HG02642 (cell line): ENCODE results near the gene MATCAP1.

Experiments
- ATAC-seq: cut with Tn5 transposase; IDR thresholded peaks from one replicate; pipeline ENCODE4 v1.9.1; 2021; ENCODE audit warnings: mild to moderate bottlenecking; ENCODE audit not compliant: unreplicated experiment, poor library complexity

Gene MATCAP1

GRCh38 chr16:67191995-67192681 lies 8.4 kb upstream of the MATCAP1 start, which contains the start of gene E2F4:
TSS of gene E2F4 (plus strand) at chr16:67192155. CDS start at chr16:67192228, 73 bp downstream.
- peak; percentile 90 for ATAC-seq

DNA sequence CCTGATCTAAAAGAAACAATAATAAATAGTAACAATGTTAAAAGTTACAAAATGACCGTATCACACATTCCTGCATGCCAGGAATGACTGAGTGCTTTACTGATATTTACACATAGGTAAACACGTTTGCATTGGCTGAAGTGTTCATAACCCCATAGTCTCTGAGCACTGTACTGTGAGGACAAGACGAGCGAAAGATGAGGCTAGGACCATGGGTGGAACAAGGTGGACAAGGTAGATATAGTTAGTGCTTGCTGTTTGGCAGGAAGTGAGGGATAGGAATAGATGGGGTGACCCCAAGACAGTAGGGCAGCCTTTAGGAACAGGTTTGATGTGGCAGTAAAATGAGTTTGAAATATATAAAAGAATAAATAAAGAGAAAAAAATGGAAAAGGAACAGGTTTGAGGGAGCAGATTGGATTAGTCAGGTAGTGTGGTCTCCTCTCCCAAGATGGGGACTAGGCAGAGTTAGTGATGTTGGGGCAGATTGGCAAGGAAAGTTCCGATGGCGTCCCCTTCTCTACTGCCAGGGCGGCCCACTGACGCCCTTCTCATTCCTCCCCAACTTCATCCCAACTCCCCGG lies 7.7 kb upstream of the MATCAP1 start:
- ATAC-seq, result no peak

DNA sequence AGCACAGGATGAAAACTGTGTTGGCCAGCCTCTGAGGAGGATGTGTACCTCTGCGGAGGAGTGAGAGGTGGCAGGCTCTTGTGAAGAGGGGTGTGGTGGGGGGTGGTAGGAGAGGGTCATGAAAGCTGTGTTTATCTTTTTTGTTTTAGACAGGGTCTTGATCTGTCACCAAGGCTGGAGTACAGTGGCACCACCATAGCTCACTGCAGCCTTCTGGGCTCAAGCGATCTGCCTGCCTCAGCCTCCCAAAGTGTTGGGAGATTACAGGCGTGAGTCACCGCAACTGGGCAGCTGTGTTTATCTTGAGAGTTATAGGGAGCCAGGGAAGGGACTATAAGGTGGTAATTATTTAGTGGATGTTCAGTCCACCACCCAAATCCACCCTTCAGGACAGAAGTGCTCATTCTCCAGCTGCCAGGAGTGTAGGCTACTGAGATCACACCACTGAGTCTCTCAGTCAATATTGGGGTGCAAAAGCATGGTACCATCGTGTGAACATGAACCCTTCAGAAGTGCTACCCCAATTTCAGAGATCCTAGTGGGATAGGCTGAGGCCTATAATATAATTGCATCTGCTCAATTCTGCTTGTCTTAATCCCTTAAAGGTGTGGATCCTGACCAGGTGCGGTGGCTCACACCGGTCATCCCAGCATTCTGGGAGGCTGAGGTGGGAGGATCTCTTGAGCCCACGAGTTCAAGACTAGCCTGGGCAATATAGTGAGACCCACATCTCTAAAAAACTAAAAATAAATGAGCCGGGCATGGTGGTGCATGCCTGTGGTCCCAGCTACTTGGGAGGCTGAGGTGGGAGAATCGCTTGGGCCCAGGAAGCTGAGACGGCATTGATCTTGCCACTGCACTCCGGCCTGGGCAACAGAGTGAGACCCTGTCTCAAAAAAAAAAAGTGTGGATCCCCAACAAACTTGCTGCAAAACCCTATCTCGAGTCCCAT lies 7.0 kb upstream of the MATCAP1 start:
- no peak for ATAC-seq

DNA sequence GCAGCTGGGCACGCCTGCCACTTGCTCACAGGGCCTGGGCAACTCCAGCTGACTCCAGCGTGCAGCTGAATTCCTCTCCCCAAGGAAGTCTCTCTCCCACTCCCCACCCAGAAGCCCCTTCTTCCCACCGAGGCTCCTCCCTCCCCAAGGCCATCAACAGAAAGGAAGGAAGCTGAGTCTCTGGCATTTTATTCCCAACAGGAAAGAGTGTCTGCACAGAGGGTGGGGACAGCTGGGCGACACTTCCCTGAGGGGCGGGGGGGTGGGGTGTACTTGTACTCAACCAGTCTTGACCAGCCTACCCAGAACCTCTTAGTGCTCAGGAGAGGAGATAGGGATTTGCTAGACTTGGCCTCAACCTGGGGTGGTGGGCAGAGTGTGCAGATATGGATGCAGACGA lies 6.3 kb upstream of the MATCAP1 start, which contains the start of gene EXOC3L1:
Gene EXOC3L1 (minus strand): TSS at position 96 of the 400 bp plus-strand sequence. CDS start 460 bp downstream, outside the sequence.
- ATAC-seq, result no peak

DNA sequence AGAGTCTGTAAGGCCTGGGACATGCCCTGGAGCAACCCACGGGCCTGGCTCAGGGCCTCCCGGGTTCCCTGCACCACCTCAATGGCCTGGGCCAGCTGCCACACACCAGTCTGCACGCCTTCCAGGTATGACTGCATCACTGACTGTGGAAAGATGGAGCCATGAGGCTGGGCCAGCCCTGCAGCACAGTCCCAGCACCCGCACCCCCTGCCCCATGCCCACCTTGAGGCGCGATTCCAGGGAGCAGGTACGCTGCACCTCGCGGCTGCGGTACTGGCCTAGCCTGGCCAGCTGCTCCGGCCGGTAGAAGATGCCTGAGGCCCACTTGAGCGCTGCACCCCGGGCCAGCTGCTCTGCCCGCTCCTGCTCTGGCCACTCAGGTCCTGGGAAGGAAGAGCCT lies 5.0 kb upstream of the MATCAP1 start:
- ATAC-seq, result no peak

DNA sequence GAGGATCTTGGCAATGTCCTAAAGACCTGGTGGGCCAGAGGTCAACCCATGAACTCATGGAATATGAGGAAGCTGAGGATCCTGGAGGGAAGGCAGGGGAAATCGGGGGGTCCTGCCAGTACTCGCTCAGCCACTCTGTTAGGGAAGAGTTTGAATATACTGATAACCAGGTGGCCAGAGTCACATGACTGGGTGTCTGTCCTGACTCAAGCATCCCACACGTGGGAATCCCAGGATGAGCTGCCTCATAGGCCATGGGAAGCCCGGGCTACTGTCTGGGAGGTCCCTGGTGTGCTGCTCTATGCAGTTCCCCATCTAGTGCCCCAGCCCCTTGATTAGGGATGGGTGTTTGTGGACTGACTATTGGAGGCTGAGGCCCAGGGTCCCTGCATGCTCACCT lies 4.6 kb upstream of the MATCAP1 start:
- ATAC-seq, result no peak

DNA sequence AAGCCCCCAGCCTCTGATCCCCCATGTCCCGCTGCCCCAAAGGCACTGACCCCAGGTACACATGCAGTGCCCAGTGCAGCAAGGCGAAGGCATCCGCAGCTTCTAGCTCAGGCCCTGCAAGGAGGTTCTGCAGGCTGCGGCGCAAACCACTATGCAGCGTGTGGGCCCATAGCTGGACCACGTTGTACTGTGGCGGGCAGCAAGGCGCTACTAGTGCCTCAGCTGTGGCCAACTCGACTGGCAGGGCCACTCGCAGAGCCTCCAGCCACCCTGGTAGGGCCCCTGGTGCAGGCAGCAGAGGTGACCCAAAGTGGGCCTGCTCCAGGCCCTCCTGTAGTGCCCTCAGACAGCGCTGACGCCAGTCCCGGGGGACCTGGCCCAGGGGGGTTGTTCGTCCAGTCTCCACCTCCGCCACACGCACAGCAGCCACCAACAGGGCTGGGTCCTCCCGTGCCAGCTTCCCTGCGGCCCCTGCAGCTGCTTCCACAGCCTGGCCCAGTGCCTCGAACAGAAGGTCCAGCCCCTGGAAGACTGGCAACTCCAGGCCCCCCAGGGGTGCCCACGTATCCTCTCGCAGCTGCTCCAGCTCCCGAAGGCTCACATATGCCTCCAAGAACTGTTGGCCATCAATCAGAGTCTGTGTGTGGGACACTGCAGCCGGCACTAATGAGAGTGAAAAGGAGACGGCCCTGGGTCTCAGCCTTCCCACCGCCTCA lies 3.6 kb upstream of the MATCAP1 start:
- ATAC-seq, result no peak

DNA sequence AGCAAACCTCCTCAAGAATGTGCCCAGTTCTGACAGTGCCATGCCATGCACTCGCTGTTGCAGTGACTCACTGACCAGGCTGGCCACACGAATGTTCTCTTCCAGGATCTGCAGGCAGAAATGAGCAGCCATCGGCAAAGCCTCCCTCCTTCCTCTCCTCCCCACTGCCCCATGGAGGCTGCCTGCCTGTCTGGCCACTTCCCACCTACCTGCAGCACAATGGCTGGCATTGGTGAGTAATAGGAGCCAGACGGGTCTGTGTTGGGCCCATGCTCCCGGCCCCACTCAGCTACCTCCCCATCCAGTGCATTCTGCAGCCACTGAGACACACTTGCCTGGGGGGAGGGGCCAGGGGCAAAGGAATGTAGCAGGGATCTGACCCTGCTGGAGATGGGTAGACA lies 2.8 kb upstream of the MATCAP1 start:
- no peak for ATAC-seq

GRCh38 chr16:67185651-67186134 lies 1.9 kb upstream of the MATCAP1 start:
- ATAC-seq, result no peak

DNA sequence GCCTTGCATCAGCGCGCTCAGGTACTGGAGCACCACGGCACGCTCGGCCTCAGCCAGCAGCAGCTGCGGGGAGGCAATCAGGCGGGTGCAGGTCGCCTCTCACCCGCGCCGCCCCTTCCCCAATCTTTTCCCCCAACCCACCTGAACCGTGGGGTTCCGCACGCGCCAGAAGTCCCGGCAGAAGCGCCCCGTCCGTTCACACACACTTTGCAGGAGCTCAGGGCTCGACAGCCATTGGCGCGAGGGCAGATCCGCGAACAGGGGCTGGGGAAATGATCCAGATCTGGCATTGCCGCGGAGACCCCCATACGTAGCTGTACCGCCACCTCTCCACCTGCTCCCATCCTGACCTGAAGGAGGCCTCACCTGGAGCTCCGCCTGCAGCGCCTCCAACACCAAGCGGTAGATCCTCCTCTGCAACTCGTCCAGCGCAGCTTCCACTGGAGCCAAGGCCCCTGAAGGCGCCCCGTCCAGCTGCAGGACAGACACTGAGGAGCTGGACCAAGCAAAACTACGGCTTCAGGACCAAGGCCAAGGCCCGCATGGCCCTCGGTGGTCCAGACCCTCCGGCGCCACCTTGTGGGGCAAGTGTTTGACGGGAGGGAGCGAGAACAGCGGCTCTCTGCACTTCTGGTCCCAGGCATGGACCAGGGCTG lies 1.4 kb upstream of the MATCAP1 start:
- ATAC-seq, result no peak

- ATAC-seq, result peak; percentile 9
Measured at GRCh38 chr16:67184453-67184994, 761 bp upstream of the MATCAP1 start.

GRCh38 chr16:67183284-67183626 lies 508 bp downstream of the MATCAP1 start:
- no peak for ATAC-seq

GRCh38 chr16:67182288-67182687 lies 1.5 kb downstream of the MATCAP1 start:
- ATAC-seq, result no peak

- ATAC-seq, result no peak
Measured at GRCh38 chr16:67181346-67181745, 2.4 kb downstream of the MATCAP1 start.

DNA sequence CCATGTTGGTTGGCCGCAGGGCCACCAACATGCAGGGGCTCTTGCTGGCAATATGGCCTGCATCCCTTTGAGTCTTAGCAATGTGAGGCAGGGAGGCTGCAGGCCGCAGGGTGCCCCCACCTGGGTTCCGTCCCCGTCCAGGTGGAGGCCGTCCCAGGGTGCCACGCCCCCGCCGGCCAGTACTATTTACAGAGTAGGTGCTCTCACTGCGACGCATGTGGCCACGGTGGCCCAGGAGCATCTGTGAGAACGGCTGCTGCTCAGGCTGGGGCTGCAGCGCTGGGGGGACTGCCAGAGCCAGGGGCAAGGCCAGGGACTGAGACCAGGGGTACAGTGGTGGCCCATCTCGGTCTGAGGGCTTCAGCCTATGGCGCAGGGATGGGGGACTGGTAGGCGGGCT lies 3.6 kb downstream of the MATCAP1 start:
- ATAC-seq, result no peak

- ATAC-seq, result no peak
Measured at GRCh38 chr16:67179421-67180080, 4.2 kb downstream of the MATCAP1 start.

- ATAC-seq, result no peak
Measured at GRCh38 chr16:67177743-67178699, 5.7 kb downstream of the MATCAP1 start.

GRCh38 chr16:67176662-67177061 lies 7.1 kb downstream of the MATCAP1 start:
- no peak for ATAC-seq
